MM.1S (cell line): ENCODE measurements around the gene LRRC8C.

Experiments
- CTCF ChIP-seq: fragments of 300-600 bp; sonication (generic); IDR thresholded peaks from 2 replicates; pipeline ENCODE4 v1.5.1; 2016; ENCODE audit warnings: antibody characterized with exemption, low read length, mixed read lengths
- EZH2 ChIP-seq: fragments of 300-600 bp; sonication (generic); optimal IDR thresholded peaks from 2 replicates; pipeline ENCODE3; 2017; ENCODE audit warnings: low read depth, mild to moderate bottlenecking, antibody characterized with exemption, low read length, mixed read lengths
- EZH2phosphoT487 ChIP-seq: fragments of 300-600 bp; sonication (generic); IDR thresholded peaks from 2 replicates; pipeline ENCODE4 v1.6.1; 2018; ENCODE audit warnings: antibody characterized with exemption, low read length

GRCh38 chr1:89732206-89732605 lies 99.3 kb downstream of the LRRC8C start:
- TF ChIP-seq CTCF (no peak), EZH2 (no peak), EZH2phosphoT487 (no peak)
